ENCODE results near the gene ASAP2.
"Not testable (repeated sequence)": the region's sequence is repeated elsewhere in the genome, so short reads cannot be mapped to it uniquely, and the experiment has no call there.

The ASAP2 gene

GRCh38 chr2:9388950-9389911 lies 182.6 kb downstream of the ASAP2 start:
- DNase-seq (ENCODE audit: insufficient read length), result no peak
- no peak for FAIRE-seq
- TF ChIP-seq TAF1 (IDR thresholded peaks at IDR 0.05; ENCODE audit: borderline replicate concordance, low read depth, low read length) (no peak), POLR2AphosphoS5 (IDR thresholded peaks at IDR 0.05; ENCODE audit: low read depth, low read length) (no peak), POLR2A (IDR thresholded peaks at IDR 0.05; ENCODE audit: low read depth, low read length) (no peak)

DNA sequence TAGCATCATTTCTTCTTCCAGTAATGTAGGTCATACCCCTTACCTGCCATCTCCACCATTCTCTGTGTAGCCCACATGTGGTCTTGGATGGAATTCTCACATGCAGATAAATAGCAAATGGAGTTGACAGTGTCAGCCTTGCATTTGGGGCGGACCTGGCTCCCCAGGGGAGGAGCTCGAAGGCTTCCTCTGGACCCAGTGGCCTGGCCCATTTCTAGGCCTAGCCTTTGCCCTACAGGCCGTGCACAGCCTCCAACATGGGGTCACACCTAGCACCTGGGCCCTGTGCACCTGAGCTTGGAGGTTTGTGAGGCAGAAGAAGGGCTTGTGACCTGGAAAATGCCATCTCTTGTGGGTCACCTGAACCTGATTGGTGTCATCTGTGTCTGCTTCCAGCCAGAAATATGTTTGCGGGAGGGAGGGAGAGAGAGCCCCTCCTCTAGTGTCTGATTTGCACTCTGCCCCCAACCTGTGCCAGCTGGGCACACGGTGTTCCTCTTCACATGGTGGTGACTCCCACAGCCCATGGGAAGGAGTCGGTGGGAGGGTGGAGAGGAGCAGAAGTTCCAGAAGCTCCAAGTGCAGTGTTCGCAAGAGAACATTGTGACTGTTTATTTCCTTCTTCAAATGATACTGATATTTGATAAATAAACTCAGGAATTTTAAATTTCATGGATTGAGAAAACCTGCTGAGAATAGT lies 183.7 kb downstream of the ASAP2 start:
- FAIRE-seq (no peak), DNase-seq (ENCODE audit: insufficient read length) (no peak)
- TF ChIP-seq POLR2A (IDR thresholded peaks at IDR 0.05; ENCODE audit: low read depth, low read length) (no peak), POLR2AphosphoS5 (IDR thresholded peaks at IDR 0.05; ENCODE audit: low read depth, low read length) (no peak)

GRCh38 chr2:9390991-9391390 lies 184.4 kb downstream of the ASAP2 start:
- FAIRE-seq, result no peak
- no peak for TF ChIP-seq TAF1 (IDR thresholded peaks at IDR 0.05; ENCODE audit: borderline replicate concordance, low read depth, low read length)
- TF ChIP-seq POLR2AphosphoS5 (IDR thresholded peaks at IDR 0.05; ENCODE audit: low read depth, low read length), result no peak
- no peak for TF ChIP-seq POLR2A (IDR thresholded peaks at IDR 0.05; ENCODE audit: low read depth, low read length)
- DNase-seq (ENCODE audit: insufficient read length), result no peak

DNA sequence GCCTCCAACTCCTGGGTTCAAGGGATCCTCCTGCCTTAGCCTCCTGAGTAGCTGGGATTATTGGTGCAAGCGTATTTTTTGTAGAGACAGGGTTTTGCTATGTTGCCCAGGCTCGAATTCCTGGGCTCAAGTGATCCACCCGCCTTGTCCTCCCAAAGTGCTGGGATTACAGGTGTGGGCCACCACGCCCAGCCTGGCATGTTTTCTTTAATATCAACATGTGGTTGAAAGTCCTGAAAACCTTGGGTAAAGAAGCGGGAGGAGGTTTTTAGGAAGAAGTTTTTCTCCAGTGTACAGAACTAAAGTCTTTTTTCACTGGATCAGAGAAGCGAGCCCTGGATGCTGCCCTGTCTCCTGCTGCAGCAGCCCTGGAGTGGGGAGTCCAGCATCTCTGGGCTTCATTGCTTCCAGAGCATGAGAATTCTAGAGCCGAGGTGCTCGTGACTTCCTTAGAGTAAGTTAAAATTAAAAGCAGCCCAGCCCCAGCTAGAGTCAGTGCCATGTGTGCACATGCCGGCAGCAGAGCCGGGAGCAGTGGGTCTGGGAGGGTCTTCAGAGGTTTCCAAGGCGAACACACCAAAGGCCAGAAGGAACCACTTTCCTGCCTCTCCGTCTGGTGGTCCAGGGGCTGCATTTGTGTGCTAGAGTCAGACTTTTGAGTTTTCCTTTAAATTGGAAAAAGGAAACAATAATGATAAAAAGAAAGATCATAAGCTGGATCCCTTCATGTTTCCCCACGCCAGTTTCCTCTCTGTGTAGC lies 185.5 kb downstream of the ASAP2 start:
- TF ChIP-seq POLR2A (IDR thresholded peaks at IDR 0.05; ENCODE audit: low read depth, low read length), result no peak
- TF ChIP-seq POLR2AphosphoS5 (IDR thresholded peaks at IDR 0.05; ENCODE audit: low read depth, low read length), result no peak
- TF ChIP-seq TAF1 (IDR thresholded peaks at IDR 0.05; ENCODE audit: borderline replicate concordance, low read depth, low read length), result no peak

GRCh38 chr2:9392898-9393765 lies 186.5 kb downstream of the ASAP2 start:
- no peak for DNase-seq (ENCODE audit: insufficient read length)
- FAIRE-seq, result no peak
- TF ChIP-seq POLR2AphosphoS5 (IDR thresholded peaks at IDR 0.05; ENCODE audit: low read depth, low read length) (no peak), POLR2A (IDR thresholded peaks at IDR 0.05; ENCODE audit: low read depth, low read length) (no peak), TAF1 (IDR thresholded peaks at IDR 0.05; ENCODE audit: borderline replicate concordance, low read depth, low read length) (no peak)

More for the DNA sequence above, 185.5 kb downstream of the ASAP2 start:
- FAIRE-seq (no peak), DNase-seq (ENCODE audit: insufficient read length) (no peak)

DNA sequence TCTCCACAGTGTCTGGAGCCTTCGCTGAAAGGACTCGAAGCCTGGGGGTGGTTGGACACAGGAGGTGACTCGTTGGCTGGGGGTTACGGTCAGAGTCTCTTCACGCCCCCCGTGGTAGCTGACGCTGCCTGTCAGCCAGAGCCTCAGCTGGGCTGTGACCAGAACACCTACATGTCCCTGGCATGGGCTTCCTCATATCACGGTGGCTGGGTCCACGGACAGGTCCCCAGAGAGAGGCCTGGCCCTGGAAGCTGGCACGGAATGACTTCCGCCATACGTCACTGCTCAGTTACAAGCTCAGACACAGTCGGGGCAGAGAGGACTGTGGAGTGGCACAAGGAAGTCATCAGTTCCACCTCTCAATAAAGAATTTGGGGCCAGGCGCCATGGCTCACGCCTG lies 188.2 kb downstream of the ASAP2 start:
- TF ChIP-seq POLR2AphosphoS5 (IDR thresholded peaks at IDR 0.05; ENCODE audit: low read depth, low read length) (no peak), TAF1 (IDR thresholded peaks at IDR 0.05; ENCODE audit: borderline replicate concordance, low read depth, low read length) (no peak), POLR2A (IDR thresholded peaks at IDR 0.05; ENCODE audit: low read depth, low read length) (no peak)
- DNase-seq (ENCODE audit: insufficient read length) (no peak), FAIRE-seq (no peak)

- DNase-seq (ENCODE audit: insufficient read length), result no peak
- TF ChIP-seq TAF1 (IDR thresholded peaks at IDR 0.05; ENCODE audit: borderline replicate concordance, low read depth, low read length), result no peak
- TF ChIP-seq POLR2AphosphoS5 (IDR thresholded peaks at IDR 0.05; ENCODE audit: low read depth, low read length), result no peak
- TF ChIP-seq POLR2A (IDR thresholded peaks at IDR 0.05; ENCODE audit: low read depth, low read length), result no peak
Measured at GRCh38 chr2:9397201-9397600, 190.6 kb downstream of the ASAP2 start.

DNA sequence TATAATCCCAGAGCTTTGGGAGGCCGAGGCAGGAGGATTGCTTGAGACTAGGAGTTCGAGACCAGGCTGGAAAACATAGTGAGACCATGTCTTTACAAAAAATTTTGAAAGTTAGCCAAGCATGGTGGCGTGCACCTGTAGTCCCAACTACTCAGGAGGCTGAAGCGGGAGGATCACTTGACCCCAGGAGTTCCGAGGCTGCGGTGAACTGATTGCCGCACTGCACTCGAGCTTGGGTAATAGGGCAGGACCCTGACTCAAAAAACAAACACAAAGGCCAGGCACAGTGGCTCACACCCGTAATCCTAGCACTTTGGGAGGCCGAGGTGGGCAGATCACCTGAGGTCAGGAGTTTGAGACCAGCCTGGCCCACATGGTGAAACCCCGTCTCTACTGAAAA lies 191.6 kb downstream of the ASAP2 start:
- FAIRE-seq, result not testable (repeated sequence)

More at GRCh38 chr2:9397201-9397600, 190.6 kb downstream of the ASAP2 start:
- no peak for FAIRE-seq

DNA sequence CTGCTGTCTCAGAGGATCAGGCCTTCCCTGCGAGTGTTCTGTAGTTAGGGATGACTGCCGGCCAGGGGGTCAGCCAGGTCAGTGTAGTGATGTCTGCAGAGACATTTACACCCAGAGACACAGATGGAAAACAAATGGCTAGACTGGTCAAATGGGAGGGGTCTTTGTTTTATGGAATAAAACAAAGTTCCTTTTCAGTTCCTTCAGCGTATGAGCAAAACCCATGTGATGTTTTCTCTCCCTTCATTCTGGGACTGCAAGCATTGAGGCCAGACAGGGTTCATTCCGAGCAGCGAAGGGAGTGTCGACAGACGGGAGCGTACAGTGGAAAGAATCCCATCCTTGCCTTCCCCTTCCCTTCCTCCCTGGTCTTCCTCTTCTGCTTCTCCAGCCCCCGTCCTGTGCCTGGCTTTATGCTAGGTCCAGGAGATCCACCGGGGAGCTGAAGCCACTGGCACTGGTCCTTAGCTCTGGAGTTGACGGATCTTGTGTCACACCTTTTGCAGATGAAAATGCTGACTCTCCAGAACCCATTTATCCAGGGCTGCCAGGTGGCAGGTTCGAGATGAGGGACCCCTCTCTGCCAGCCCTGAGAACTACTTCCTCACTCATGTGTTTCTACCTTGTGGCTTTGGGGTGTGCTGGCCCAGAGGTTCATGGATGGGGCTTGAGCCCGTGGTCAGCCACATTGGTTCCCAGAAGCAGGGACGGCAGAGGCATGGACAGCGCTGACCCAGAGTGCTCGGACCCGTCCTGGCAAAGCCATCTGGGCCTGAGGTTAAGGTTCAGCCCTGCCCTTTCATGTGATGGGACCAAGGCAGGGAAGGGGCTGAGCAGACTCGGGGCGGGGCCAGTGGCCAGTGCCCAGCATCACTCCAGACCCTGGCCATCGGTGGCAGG lies 192.5 kb downstream of the ASAP2 start:
- FAIRE-seq, result no peak
- DNase-seq (ENCODE audit: insufficient read length), result no peak
- TF ChIP-seq TAF1 (IDR thresholded peaks at IDR 0.05; ENCODE audit: borderline replicate concordance, low read depth, low read length), result no peak
- TF ChIP-seq POLR2AphosphoS5 (IDR thresholded peaks at IDR 0.05; ENCODE audit: low read depth, low read length), result no peak
- TF ChIP-seq POLR2A (IDR thresholded peaks at IDR 0.05; ENCODE audit: low read depth, low read length), result no peak

More for the DNA sequence above, 191.6 kb downstream of the ASAP2 start:
- DNase-seq (ENCODE audit: insufficient read length), result not testable (repeated sequence)
